Frontal cortex (tissue), 4 donors: Measurements from ENCODE around the gene SGMS1. TPM values are rescaled to one million over a fixed set of nuclear protein-coding genes. Genes with fewer than 3 reads are reported as not detected.
"Not testable (repeated sequence)": the region's sequence is repeated elsewhere in the genome, so short reads cannot be mapped to it uniquely, and the experiment has no call there.

ENCODE experiments used
- DNase-seq, 2 donors: peaks; one replicate each; pipeline ENCODE4 v3.0.0; 2012; ENCODE audit warnings: low spot score in 2 of 2
- FAIRE-seq: peaks from 2 replicates; lab custom pipeline; 2012; peaks lifted over from hg19 to GRCh38; lab: Jason Lieb, UNC
- total RNA-seq: library from RNA; depleted of rRNA; stranded (reverse); fragments of >200 nt; gene quantifications from one replicate; pipeline ENCODE4 v1.2.3, GENCODE V29; 2014
- donor health status: control.
- donor health status: control.
- donor health status: control.

SGMS1 gene
- total RNA-seq, 1 donor from 2014 or later = 35.1 TPM

- FAIRE-seq, DNase-seq: not testable (repeated sequence)
These were observed 257.3 kb downstream of the SGMS1 start for GRCh38 chr10:50366421-50366820.

- FAIRE-seq, DNase-seq: not testable (repeated sequence)
These were observed 259.0 kb downstream of the SGMS1 start for GRCh38 chr10:50364730-50365129.

- no peak for DNase-seq
- no peak for FAIRE-seq
These were observed 261.1 kb downstream of the SGMS1 start for GRCh38 chr10:50362547-50363125.

GRCh38 chr10:50361946-50362345, 261.8 kb downstream of the SGMS1 start:
- FAIRE-seq (no peak), DNase-seq (no peak)

GRCh38 chr10:50360077-50360850, 263.5 kb downstream of the SGMS1 start:
- no peak for FAIRE-seq
- no peak for DNase-seq

- no peak for FAIRE-seq
- no peak for DNase-seq
These were observed 264.6 kb downstream of the SGMS1 start for GRCh38 chr10:50358925-50359687.

- no peak for FAIRE-seq
- DNase-seq = no peak
These were observed 265.3 kb downstream of the SGMS1 start for GRCh38 chr10:50358411-50358810.

- not testable (repeated sequence) for DNase-seq, FAIRE-seq
These were observed 267.3 kb downstream of the SGMS1 start for GRCh38 chr10:50356481-50356832.

GRCh38 chr10:50355693-50356480, 267.9 kb downstream of the SGMS1 start:
- not testable (repeated sequence) for DNase-seq, FAIRE-seq

- FAIRE-seq = no peak
- DNase-seq = no peak
These were observed 272.1 kb downstream of the SGMS1 start for GRCh38 chr10:50351483-50352146.

GRCh38 chr10:50350366-50350765, 273.4 kb downstream of the SGMS1 start:
- no peak for DNase-seq
- no peak for FAIRE-seq

- DNase-seq = no peak
- FAIRE-seq = no peak
These were observed 274.2 kb downstream of the SGMS1 start for GRCh38 chr10:50349554-50349953.

GRCh38 chr10:50347394-50347802, 276.4 kb downstream of the SGMS1 start:
- DNase-seq = no peak
- FAIRE-seq = no peak

GRCh38 chr10:50346942-50347341, 276.8 kb downstream of the SGMS1 start:
- DNase-seq = no peak
- no peak for FAIRE-seq

GRCh38 chr10:50345545-50345944, 278.2 kb downstream of the SGMS1 start:
- FAIRE-seq (no peak), DNase-seq (no peak)

GRCh38 chr10:50343702-50344331, 279.9 kb downstream of the SGMS1 start:
- FAIRE-seq = no peak
- no peak for DNase-seq

- DNase-seq (no peak), FAIRE-seq (peak; percentile 26)
These were observed 281.8 kb downstream of the SGMS1 start for GRCh38 chr10:50341987-50342386.

GRCh38 chr10:50336140-50336539, 287.6 kb downstream of the SGMS1 start:
- FAIRE-seq (no peak), DNase-seq (no peak)

- FAIRE-seq (no peak), DNase-seq (no peak)
These were observed 288.4 kb downstream of the SGMS1 start for GRCh38 chr10:50335397-50335796.
